K562 (cell line): ENCODE data around the gene KBTBD2. TPM values are rescaled to one million over a fixed set of nuclear protein-coding genes. Genes with fewer than 3 reads are reported as not detected.
A peak's percentile ranks its signal among the peaks of the same experiment; 100 is the strongest.

Experiments
- ARNT ChIP-seq, 2 experiments: fragments of 450-650 bp; IDR thresholded peaks; 2 replicates each; pipeline ENCODE4 v1.6.1; 2016; ENCODE audit warnings: mild to moderate bottlenecking in 1 of 2
- CREB1 ChIP-seq, 2 experiments: sonication (generic) in 1 of 2; formaldehyde crosslinking in 1 of 2; IDR thresholded peaks; 2 replicates each; pipeline versions ENCODE4 v1.6.1 to v1.8.0; 2012 to 2022; ENCODE audit warnings: inconsistent platforms in 1 of 2, mild to moderate bottlenecking in 1 of 2, missing genetic modification reagents in 1 of 2, moderate library complexity in 1 of 2
- EGR1 ChIP-seq: fragments of 450-650 bp; conservative IDR thresholded peaks from 2 replicates; pipeline ENCODE4 v1.6.1; 2017; ENCODE audit warnings: mild to moderate bottlenecking
- HDAC1 ChIP-seq, 2 experiments: fragments of 450-650 bp; IDR thresholded peaks; 2 replicates each; pipeline ENCODE4 v1.6.1; 2016 to 2017; ENCODE audit warnings: inconsistent platforms in 1 of 2, mild to moderate bottlenecking in 1 of 2, moderate library complexity in 1 of 2
- LCOR ChIP-seq: sonication (generic); formaldehyde crosslinking; IDR thresholded peaks from 2 replicates; pipeline ENCODE4 v1.8.0; 2022; ENCODE audit warnings: mild to moderate bottlenecking, missing genetic modification reagents
- NCOA4 ChIP-seq: fragments of 450-650 bp; IDR thresholded peaks from 2 replicates; pipeline ENCODE4 v1.6.1; 2018; ENCODE audit warnings: mild to moderate bottlenecking; ENCODE audit not compliant: partially characterized antibody
- NCOR1 ChIP-seq: fragments of 450-650 bp; IDR thresholded peaks from 2 replicates; pipeline ENCODE4 v1.6.1; 2016; ENCODE audit warnings: mild to moderate bottlenecking, moderate library complexity
- PPARD ChIP-seq: fragments of 250-450 bp; sonication (Bioruptor Pico); IDR thresholded peaks from 2 replicates; pipeline ENCODE4 v1.8.0; 2022; ENCODE audit warnings: inconsistent platforms, mild to moderate bottlenecking, moderate library complexity
- PTRF ChIP-seq: fragments of 450-650 bp; IDR thresholded peaks from 2 replicates; pipeline ENCODE4 v1.6.1; 2016; ENCODE audit warnings: mild to moderate bottlenecking, missing genetic modification characterization, missing compliant biosample characterization
- SRSF7 ChIP-seq: fragments of 200-400 bp; formaldehyde crosslinking; optimal IDR thresholded peaks from 2 replicates; pipeline ENCODE3; 2017; ENCODE audit warnings: mild to moderate bottlenecking, low read depth, low read length
- TOE1 ChIP-seq, 2 experiments: fragments of 450-650 bp in 1 of 2; sonication (generic) in 1 of 2; formaldehyde crosslinking in 1 of 2; IDR thresholded peaks; 2 replicates each; pipeline versions ENCODE4 v1.7.1 to v1.8.0; 2016 to 2022; ENCODE audit warnings: borderline replicate concordance in 2 of 2, mild to moderate bottlenecking in 2 of 2, antibody characterized with exemption in 1 of 2, inconsistent platforms in 1 of 2, low read depth in 1 of 2, missing genetic modification reagents in 1 of 2, moderate library complexity in 1 of 2
- YBX1 ChIP-seq: fragments of 450-650 bp; IDR thresholded peaks from 2 replicates; pipeline ENCODE4 v1.7.1; 2016; ENCODE audit warnings: mild to moderate bottlenecking
- ZNF586 ChIP-seq: fragments of 450-650 bp; formaldehyde crosslinking; conservative IDR thresholded peaks from 2 replicates; pipeline ENCODE4 v1.4.0; 2020; ENCODE audit warnings: mild to moderate bottlenecking, moderate library complexity
- polyA plus RNA-seq, 8 experiments: library from polyadenylated mRNA; depleted of rRNA in 4 of 8; stranded (reverse) in 5 of 8; unstranded in 3 of 8; fragments of >200 nt; fragmentation: Nextera tagmentation in 2 of 8; fragmentation: Illumina TruSeq in 1 of 8; extraction: Ambion mirVana in 2 of 8; extraction: Trizol in 1 of 8; gene quantifications; 2 replicates each; pipeline versions ENCODE4 v1.2.1 to v1.2.3, GENCODE V29; 2011 to 2014; ENCODE audit warnings: inconsistent platforms in 1 of 8, missing spikeins in 1 of 8
- total RNA-seq, 7 experiments: library from RNA; depleted of rRNA in 6 of 7; stranded (reverse); fragments of >200 nt in 6 of 7; fragmentation: Illumina TruSeq in 2 of 7; extraction: Trizol in 2 of 7; gene quantifications; 2 replicates each; pipeline versions ENCODE4 v1.2.1 to v1.2.3, GENCODE V29; 2011 to 2021; ENCODE audit warnings: low replicate concordance in 1 of 7
- TF ChIP-seq, protein P1 (sequence below): sonication (generic); formaldehyde crosslinking; IDR thresholded peaks from 2 replicates; pipeline ENCODE4 v1.8.1; 2023; ENCODE audit warnings: mild to moderate bottlenecking, missing genetic modification reagents
- TF ChIP-seq, protein P2 (sequence below): fragments of 450-650 bp; IDR thresholded peaks from 2 replicates; pipeline ENCODE4 v1.6.1; 2016; ENCODE audit warnings: antibody characterized with exemption
- TF ChIP-seq, protein P3 (sequence below): fragments of 200-400 bp; formaldehyde crosslinking; IDR thresholded peaks from 2 replicates; pipeline ENCODE4 v1.6.1; 2017; ENCODE audit warnings: mild to moderate bottlenecking, low read depth, low read length, moderate library complexity

Gene KBTBD2
- total and polyA plus RNA-seq, 9 of the 15 experiments (the other 6 are each of a cell fraction or from before 2014, with no cell fraction given), result 22.8 to 62.2 (median 30.8) TPM

DNA sequence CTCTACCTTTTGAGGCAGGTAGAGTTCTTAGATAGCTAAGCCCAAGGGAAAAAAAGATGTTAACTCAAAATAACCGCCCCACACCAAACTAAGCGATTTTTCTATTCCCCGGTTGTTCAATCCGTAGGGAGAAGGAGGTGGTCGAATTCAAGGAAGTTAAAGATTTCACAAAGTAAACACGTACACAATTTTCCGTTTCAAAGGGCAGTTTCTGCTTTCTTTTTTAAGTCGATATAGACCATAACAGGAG, 842 bp downstream of the KBTBD2 start (continued):
- TF ChIP-seq, protein P1, sequence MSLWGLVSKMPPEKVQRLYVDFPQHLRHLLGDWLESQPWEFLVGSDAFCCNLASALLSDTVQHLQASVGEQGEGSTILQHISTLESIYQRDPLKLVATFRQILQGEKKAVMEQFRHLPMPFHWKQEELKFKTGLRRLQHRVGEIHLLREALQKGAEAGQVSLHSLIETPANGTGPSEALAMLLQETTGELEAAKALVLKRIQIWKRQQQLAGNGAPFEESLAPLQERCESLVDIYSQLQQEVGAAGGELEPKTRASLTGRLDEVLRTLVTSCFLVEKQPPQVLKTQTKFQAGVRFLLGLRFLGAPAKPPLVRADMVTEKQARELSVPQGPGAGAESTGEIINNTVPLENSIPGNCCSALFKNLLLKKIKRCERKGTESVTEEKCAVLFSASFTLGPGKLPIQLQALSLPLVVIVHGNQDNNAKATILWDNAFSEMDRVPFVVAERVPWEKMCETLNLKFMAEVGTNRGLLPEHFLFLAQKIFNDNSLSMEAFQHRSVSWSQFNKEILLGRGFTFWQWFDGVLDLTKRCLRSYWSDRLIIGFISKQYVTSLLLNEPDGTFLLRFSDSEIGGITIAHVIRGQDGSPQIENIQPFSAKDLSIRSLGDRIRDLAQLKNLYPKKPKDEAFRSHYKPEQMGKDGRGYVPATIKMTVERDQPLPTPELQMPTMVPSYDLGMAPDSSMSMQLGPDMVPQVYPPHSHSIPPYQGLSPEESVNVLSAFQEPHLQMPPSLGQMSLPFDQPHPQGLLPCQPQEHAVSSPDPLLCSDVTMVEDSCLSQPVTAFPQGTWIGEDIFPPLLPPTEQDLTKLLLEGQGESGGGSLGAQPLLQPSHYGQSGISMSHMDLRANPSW, result no peak
- TF ChIP-seq CREB1 (IDR thresholded peaks at IDR 0.05) (no peak; the same call in 1 of the 2 replicates), CREB1 (CRISPR knock-in tag; IDR thresholded peaks at IDR 0.05) (0 out of 2 replicates have a peak, but pooled peaks have one; percentile 15), PTRF (tag) (no peak), ZNF586 (CRISPR knock-in tag) (peak; percentile 56; the same call in 1 of the 2 replicates), PPARD (CRISPR knock-in tag) (no peak), LCOR (CRISPR knock-in tag) (0 out of 2 replicates have a peak, but pooled peaks have one; percentile 8), ARNT (IDR thresholded peaks at IDR 0.05) (0 out of 4 replicates have a peak, but pooled peaks of 1 of the 2 experiments have one; percentile 7), NCOA4 (no peak), YBX1 (no peak), NCOR1 (no peak), TOE1 (IDR thresholded peaks at IDR 0.05; ENCODE audit: borderline replicate concordance) (0 out of 2 replicates have a peak, but pooled peaks have one; percentile 24), TOE1 (CRISPR knock-in tag; IDR thresholded peaks at IDR 0.05; ENCODE audit: borderline replicate concordance, low read depth) (no peak), EGR1 (no peak), SRSF7 (no peak), HDAC1 (IDR thresholded peaks at IDR 0.05) (no peak)
- TF ChIP-seq, protein P2, sequence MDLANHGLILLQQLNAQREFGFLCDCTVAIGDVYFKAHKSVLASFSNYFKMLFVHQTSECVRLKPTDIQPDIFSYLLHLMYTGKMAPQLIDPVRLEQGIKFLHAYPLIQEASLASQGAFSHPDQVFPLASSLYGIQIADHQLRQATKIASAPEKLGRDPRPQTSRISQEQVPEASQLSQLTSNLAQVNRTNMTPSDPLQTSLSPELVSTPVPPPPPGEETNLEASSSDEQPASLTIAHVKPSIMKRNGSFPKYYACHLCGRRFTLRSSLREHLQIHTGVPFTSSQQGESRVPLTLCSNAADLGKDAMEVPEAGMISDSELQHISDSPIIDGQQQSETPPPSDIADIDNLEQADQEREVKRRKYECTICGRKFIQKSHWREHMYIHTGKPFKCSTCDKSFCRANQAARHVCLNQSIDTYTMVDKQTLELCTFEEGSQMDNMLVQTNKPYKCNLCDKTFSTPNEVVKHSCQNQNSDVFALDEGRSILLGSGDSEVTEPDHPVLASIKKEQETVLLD, result no peak
- TF ChIP-seq, protein P3, sequence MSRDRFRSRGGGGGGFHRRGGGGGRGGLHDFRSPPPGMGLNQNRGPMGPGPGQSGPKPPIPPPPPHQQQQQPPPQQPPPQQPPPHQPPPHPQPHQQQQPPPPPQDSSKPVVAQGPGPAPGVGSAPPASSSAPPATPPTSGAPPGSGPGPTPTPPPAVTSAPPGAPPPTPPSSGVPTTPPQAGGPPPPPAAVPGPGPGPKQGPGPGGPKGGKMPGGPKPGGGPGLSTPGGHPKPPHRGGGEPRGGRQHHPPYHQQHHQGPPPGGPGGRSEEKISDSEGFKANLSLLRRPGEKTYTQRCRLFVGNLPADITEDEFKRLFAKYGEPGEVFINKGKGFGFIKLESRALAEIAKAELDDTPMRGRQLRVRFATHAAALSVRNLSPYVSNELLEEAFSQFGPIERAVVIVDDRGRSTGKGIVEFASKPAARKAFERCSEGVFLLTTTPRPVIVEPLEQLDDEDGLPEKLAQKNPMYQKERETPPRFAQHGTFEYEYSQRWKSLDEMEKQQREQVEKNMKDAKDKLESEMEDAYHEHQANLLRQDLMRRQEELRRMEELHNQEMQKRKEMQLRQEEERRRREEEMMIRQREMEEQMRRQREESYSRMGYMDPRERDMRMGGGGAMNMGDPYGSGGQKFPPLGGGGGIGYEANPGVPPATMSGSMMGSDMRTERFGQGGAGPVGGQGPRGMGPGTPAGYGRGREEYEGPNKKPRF, result no peak
